ENCODE measurements around the gene NEMP2.

DNA sequence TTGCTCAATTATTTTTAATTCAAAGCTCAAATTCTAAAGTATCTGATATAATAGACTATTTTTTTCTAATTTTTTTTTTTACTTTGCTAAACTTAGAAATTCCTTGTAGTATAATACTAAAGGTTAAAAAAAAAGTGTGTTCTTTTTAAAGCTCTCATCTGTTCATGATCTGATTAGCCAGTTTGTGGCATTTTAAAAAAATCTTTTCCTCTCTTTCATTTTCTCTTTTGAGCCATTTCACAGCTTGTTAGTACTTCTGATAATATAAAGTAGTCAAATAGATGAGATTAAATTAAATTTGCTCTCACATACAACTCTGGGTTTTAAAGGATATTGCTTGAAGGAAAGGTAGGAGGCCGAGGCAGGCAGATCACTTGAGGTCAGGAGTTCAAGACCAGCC is 40.7 kb upstream of the NEMP2 start:
- TF ChIP-seq, protein P1, sequence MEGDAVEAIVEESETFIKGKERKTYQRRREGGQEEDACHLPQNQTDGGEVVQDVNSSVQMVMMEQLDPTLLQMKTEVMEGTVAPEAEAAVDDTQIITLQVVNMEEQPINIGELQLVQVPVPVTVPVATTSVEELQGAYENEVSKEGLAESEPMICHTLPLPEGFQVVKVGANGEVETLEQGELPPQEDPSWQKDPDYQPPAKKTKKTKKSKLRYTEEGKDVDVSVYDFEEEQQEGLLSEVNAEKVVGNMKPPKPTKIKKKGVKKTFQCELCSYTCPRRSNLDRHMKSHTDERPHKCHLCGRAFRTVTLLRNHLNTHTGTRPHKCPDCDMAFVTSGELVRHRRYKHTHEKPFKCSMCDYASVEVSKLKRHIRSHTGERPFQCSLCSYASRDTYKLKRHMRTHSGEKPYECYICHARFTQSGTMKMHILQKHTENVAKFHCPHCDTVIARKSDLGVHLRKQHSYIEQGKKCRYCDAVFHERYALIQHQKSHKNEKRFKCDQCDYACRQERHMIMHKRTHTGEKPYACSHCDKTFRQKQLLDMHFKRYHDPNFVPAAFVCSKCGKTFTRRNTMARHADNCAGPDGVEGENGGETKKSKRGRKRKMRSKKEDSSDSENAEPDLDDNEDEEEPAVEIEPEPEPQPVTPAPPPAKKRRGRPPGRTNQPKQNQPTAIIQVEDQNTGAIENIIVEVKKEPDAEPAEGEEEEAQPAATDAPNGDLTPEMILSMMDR (IDR thresholded peaks at IDR 0.05) = no peak
- no peak for TF ChIP-seq POLR2AphosphoS5 (IDR thresholded peaks at IDR 0.05; ENCODE audit: low read depth, low read length)
- no peak for TF ChIP-seq TCF7L2 (IDR thresholded peaks at IDR 0.05; ENCODE audit: low read depth, low read length)
- TF ChIP-seq, protein P2, sequence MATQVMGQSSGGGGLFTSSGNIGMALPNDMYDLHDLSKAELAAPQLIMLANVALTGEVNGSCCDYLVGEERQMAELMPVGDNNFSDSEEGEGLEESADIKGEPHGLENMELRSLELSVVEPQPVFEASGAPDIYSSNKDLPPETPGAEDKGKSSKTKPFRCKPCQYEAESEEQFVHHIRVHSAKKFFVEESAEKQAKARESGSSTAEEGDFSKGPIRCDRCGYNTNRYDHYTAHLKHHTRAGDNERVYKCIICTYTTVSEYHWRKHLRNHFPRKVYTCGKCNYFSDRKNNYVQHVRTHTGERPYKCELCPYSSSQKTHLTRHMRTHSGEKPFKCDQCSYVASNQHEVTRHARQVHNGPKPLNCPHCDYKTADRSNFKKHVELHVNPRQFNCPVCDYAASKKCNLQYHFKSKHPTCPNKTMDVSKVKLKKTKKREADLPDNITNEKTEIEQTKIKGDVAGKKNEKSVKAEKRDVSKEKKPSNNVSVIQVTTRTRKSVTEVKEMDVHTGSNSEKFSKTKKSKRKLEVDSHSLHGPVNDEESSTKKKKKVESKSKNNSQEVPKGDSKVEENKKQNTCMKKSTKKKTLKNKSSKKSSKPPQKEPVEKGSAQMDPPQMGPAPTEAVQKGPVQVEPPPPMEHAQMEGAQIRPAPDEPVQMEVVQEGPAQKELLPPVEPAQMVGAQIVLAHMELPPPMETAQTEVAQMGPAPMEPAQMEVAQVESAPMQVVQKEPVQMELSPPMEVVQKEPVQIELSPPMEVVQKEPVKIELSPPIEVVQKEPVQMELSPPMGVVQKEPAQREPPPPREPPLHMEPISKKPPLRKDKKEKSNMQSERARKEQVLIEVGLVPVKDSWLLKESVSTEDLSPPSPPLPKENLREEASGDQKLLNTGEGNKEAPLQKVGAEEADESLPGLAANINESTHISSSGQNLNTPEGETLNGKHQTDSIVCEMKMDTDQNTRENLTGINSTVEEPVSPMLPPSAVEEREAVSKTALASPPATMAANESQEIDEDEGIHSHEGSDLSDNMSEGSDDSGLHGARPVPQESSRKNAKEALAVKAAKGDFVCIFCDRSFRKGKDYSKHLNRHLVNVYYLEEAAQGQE (IDR thresholded peaks at IDR 0.05; ENCODE audit: insufficient read depth in 1 of 2, low read depth in 2 of 2, low read length in 1 of 2) = no peak

Measured in Panc1 (cell line).